ENCODE measurements around the gene CBX4.

Gene CBX4

DNA sequence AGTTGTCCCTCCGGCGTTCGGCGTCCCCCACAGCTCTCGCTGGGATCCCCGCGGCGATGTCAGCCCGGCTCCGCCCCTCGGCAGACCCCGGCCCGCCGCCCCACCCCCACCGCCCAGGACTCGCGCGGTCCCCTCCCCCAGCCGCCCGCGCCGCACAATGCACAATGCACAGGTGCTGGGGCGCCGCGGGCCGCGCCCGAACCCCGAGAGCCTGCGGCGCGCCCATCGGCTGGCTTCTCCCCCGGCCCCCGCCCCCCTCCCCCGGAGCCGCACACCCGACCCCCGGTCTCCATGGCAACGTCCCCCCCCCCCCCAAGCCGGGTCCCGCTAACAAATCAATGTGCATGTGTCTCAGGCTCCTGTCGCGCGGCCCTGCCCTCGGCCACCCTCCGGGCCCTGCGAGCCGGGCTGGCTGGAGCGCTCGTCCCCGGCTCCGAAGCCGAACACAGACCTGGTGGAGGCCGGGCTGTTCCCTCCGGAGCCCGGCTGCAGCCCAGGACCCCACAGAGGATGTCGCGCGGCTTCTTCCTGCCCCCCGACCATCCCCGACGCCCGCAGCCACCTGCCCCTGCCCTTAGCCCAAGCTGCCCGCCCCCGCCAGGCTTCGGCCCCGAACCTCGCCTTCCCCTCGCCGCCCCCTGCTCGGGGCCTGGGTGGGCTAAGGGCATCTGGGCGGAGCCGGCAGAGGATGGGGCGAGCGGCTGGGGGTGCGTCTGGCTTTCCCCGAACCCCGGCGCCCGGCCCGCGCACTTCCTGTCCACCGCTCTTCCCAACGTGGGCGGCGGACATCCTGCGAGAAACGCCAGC, 41.5 kb downstream of the CBX4 start:
- DNase-seq = no peak

GRCh38 chr17:79796763-79797491, 42.3 kb downstream of the CBX4 start, which contains the start of gene CBX8:
CBX8 (minus strand) TSS chr17:79797077; CDS start chr17:79796998, 79 bp downstream.
- peak; percentile 99 for DNase-seq

DNA sequence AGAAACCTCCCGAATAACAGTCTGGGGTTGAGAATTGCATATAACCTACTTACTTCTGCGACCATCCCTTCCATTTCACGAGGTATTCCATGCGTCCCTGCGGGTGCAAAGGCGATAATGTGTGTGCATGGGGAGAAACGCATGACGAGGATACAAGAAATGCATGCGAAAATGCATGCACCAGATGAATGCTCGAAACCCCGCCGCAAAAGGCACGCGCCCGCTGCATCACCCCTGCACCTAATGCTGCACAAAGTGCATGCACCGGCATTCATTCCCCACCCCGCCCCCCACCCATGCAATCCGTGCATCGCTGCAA, 42.8 kb downstream of the CBX4 start:
- DNase-seq = no peak

DNA sequence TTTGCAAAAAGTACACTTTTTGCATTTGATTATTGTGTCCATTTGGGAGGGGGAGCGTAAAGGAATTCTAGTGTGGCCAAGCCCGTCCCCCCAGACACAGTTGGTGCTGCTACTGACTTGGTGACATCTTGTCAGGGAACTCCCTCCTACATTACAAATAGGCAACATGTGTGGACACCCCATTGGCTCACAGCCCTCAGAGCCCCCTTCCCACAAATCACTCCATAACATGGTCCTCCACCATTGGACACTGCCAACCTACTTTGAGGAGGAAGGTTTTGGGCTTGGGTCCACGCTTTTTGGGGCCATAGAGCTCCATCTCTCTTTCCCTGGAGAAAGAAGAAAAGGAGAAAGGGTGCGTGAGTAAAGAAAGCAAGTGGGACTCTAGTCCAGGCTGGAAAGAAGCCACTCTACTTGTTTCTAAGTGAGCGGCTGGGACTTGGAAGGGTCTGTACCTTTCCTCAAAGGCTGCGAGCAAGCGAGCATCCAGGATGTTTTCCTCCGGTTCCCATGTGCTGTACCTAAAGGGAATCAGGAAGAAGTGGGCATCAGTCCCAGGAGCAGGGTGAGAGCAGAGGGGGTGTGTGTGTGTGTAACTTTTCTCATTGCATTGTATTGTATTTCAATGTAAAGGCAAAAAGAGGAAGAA, 43.3 kb downstream of the CBX4 start:
- no peak for DNase-seq

- DNase-seq = no peak
Measured at GRCh38 chr17:79794659-79795511, 44.4 kb downstream of the CBX4 start.

DNA sequence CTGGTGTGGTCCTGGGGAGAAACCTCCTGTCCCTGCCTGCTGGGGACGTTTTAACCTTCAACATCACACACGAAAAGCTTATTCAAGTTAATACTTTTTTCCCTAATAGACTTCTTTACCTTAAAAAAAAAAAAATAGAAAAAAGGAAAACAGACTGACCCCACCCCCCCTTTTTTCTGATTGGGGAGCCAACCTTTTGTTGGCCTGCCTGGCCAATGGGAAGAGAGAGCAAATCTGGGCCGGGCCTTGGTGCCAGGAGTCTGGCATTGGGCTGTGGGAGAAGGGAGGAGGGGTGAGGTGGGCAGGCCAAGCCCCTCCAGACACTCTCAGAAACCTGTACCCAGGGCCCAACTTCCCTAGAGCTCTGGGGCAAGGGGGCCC, 45.3 kb downstream of the CBX4 start:
- DNase-seq = no peak

GRCh38 chr17:79792984-79793923, 46.0 kb downstream of the CBX4 start:
- DNase-seq = no peak

- DNase-seq = no peak
Measured at GRCh38 chr17:79792341-79792871, 46.8 kb downstream of the CBX4 start.

GRCh38 chr17:79791735-79792161, 47.5 kb downstream of the CBX4 start:
- DNase-seq = no peak

DNA sequence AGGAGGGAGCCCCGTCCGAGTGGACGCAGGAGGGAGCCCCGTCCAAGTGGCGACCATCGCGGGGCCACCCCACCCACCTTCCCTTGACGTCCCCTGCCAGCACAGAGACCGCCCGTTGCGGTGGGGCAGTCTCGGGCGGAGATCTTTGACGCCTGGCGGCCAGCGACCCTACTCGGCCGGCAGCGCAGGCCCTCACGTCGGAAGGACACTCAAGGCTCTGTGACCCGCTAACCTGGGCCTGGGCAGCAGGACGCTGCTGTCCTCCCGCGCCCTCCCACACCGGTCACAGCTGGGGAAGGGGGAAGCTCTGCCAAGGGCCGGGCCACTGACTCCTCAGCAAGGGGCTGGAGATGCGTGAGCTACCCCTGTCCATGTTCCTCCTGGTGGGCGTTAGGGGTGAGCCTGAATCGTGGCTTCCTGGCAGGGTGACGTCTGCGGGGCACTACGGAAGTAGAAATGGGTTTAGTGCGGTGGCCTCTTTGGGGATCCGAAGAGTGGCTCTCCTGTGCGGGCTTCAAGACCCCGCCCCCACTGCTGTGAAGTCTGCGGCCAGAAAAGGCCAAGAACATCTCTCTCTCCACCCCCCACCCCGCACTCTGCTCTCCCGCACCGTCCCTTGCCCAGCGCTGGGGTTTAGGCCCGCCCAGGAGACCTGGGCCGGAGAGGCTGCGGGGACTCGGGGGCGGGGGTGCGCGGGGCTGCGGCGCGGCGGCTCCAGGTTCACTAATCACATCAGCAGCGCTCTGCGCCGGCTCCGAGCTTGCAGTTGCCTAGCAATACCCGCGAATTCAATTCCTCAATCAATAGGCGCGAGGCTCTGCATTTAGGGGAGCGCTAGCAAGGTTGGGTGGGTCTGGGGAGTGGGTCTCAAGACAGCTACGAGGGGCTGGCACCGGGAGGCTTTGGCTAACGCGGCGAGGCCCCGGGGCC, 48.2 kb downstream of the CBX4 start:
- DNase-seq = no peak

GRCh38 chr17:79789943-79790804, 49.1 kb downstream of the CBX4 start:
- peak; percentile 10 for DNase-seq

DNA sequence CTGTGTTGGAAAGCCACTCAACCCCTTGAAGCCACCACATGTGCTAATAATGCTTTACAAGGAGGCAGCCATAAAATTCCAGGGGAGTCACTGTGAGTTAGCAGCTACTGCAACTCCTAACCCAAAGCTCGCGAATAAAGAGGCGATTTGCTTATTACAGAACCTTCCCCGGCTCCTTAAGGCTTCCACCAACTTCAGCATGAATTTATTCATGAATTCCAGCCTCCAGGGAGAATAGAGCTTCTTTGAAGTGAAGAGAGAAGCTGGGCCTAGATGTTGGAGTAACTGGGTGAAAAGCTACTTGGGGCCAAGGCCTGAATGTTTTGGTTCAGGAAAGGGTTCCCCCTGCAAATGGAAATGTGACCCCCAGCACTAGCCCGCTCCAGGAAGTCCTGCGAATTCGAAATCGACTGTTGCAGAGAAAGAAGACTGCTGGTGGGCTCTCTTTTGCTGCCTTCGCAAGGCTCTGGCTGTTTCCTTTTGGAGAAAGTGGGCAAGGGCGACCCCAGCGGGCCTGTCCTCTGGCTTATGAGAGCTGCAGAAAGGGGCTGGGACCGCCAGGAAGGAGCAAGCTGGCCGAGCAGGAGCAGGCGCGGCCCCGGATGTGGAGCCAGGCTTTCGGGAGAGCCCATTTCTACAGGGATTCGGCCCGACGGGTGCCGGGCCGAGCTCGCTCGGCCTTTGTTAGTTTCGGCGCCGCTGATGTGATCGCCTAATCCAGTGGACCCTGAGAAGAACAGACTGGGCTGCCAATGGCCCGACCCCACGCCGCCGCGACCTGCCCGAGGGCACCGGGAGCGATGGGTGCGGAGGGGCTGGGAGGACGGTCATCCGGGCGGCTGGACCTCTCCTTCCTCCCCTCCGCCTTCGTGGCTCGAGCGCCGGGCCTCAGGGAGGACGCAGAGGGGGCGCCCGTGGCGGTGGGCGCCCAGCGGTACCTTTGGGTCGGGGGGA, 50.0 kb downstream of the CBX4 start:
- DNase-seq = no peak

- DNase-seq = no peak
Measured at GRCh38 chr17:79788455-79788854, 50.8 kb downstream of the CBX4 start.

GRCh38 chr17:79786930-79787643, 52.2 kb downstream of the CBX4 start:
- no peak for DNase-seq

DNA sequence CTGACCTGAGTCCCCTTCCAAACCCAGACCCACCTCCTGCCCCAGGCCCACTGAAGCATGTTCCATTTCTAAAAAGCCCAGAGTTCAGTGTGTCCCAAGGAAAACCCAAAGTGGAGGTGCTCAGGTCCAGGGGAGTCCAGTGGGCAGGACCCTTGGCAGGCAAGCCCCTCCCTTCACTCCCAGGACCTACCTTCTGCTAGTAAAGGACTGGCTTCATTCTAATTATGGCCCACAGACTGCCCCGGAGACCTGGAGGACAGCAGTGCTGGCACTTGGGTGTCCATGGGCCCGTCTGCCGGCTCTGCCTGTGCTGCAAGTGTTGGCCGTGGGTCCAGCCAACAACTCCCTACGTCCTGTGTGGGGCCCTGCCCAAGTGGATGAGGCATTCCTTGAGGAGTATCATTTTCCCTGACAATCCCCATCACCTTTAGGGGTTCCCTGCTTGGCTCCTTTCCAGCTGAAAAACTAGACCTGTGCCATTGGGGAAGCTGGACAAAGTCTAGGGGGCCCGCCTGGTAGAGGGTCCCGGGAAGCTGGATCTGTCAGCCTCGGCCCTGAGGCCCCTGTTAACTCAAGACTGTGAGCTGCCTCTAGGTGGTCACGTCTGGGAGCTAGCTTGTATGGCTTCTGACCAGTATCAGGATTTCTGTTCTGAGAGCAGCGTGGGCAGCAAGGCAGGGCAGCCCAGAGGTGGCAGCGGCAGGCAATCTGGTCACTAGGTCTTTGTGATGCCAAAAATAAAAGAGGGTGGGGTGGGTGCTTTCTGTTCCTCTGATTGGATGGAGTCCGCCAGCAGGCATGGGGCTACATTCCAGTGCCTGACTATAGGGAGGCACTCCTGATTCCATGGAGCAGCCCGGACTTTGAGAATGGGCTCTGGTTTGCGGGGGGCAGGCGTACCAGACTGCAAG, 53.1 kb downstream of the CBX4 start:
- DNase-seq = no peak
